GM10248 (cell line): ENCODE data around the gene UMODL1.

ENCODE experiments used
- CTCF ChIA-PET: fragments of 300-600 bp; sonication (Branson Sonifier 250); formaldehyde crosslinking; extraction: SDS; loops from one replicate; lab custom pipeline; 2021; ENCODE audit warnings: antibody characterized with exemption; lab: Yijun Ruan, JAX
- POLR2A ChIA-PET: fragments of 350-650 bp; sonication (Branson Sonifier 250); formaldehyde crosslinking; extraction: SDS; loops from one replicate; lab custom pipeline; 2020; ENCODE audit warnings: antibody characterized with exemption; lab: Yijun Ruan, JAX
- DNase-seq: peaks from one replicate; pipeline ENCODE4 v3.0.0; 2012; ENCODE audit errors: extremely low spot score
- TF ChIP-seq, protein P1 (sequence below): IDR thresholded peaks from 2 replicates; pipeline ENCODE4 v1.5.1; 2012; ENCODE audit warnings: mild to moderate bottlenecking, low read depth; ENCODE audit errors: extremely low read depth, missing control alignments, control extremely low read depth

UMODL1 gene

DNA sequence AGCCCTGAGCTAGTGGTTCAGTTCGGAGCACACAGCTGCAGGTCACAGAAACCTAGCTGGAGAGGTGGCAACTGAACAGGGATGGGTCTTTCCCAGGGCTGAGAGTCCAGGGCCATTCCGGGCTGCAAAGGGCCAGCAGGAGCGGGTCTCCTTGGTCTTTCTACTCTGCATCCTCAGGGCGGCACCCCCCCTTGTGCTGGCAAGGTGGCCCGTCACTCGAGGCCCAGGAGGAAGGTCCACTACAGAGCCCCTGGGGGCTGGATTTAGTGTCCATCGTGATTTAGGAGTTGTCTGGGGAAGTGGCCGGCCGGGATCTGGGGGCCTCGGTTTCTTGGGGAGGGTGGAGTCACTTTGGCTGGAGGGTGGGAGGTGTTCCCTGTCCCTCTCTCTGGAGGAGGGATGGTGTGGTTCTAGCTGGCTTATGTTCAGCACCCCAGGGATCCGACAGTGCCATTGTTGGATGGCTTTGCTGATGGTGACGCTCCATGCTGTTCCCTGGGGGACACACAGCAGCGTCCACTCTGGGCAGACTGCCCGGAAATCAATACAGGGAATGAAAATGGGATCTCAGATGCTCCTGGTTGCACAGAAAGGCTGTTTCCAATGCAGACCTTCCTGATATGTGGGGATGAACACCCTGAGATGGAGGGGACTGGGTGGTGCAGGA lies 64.4 kb downstream of the UMODL1 start:
- TF ChIP-seq, protein P1, sequence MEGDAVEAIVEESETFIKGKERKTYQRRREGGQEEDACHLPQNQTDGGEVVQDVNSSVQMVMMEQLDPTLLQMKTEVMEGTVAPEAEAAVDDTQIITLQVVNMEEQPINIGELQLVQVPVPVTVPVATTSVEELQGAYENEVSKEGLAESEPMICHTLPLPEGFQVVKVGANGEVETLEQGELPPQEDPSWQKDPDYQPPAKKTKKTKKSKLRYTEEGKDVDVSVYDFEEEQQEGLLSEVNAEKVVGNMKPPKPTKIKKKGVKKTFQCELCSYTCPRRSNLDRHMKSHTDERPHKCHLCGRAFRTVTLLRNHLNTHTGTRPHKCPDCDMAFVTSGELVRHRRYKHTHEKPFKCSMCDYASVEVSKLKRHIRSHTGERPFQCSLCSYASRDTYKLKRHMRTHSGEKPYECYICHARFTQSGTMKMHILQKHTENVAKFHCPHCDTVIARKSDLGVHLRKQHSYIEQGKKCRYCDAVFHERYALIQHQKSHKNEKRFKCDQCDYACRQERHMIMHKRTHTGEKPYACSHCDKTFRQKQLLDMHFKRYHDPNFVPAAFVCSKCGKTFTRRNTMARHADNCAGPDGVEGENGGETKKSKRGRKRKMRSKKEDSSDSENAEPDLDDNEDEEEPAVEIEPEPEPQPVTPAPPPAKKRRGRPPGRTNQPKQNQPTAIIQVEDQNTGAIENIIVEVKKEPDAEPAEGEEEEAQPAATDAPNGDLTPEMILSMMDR: no peak
- DNase-seq: no peak
- POLR2A ChIA-PET: no interaction called here
- CTCF ChIA-PET: interaction anchor here (1.4 to 3.0 kb wide), 2 partner anchors 10 to 123 kb away, joined by 5 to 10 read pairs; no protein-coding TSS in a partner anchor

DNA sequence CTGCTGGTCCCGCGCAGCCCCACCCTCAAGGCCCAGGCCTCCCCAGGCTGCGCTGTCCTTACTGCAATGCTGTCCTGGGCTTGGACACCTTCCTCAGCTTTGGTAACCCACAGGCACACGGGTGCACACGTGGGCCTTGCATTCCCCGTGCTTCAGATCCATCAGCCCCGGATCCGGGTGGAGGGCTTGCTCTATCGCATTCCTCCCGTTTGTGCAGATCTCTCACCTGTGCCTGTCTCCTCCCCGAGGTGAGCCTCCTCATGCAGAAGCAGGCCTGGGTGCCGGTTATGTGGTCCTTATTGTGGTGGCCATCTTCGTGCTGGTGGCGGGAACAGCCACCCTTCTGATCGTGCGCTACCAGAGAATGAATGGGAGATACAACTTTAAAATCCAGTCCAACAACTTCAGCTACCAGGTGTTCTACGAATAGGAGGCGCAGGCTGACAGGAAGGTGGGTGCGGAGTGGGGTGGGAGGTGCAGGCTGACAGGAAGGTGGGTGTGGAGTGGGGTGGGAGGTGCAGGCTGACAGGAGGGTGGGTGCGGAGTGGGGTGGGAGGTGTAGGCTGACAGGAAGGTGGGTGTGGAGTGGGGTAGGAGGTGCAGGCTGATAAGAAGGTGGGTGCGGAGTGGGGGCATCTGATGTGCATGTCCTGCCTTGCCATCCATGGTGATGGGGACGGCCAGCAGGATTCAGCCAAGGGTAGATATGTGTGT lies 66.2 kb downstream of the UMODL1 start:
- DNase-seq: no peak
- ChIA-PET CTCF (interaction anchor here (0.7 to 0.8 kb wide), 2 partner anchors 8 kb away, joined by 3 read pairs; no protein-coding TSS in a partner anchor), POLR2A (no interaction called here)

GRCh38 chr21:42140196-42140934 lies 69.2 kb downstream of the UMODL1 start:
- ChIA-PET CTCF (interaction anchor here (1.8 kb wide), 1 partner anchor 118 kb away, joined by 7 read pairs; no protein-coding TSS in a partner anchor), POLR2A (no interaction called here)
- DNase-seq: no peak
- TF ChIP-seq, protein P1: no peak

More for the DNA sequence above, 66.2 kb downstream of the UMODL1 start:
- TF ChIP-seq, protein P1: no peak

DNA sequence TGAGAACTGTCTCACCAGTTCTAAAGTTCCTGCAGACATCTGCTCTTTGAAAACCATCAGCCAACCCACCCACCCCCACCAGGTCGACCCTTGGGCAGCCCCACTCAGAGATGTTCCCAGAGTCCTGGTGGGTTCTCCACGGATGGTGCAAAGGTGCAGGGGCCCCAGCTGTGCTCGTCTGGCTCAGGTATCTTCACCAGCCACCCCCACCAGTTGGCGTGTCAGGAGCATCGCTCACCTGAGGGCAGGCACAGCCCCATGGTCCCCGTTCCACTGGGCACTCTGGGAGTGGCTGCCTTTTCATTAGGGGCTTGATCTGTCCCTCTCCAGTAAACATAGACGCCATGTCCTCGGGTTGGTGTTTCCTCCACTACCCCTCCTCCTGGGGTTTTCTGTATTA lies 70.5 kb downstream of the UMODL1 start:
- TF ChIP-seq, protein P1: no peak
- CTCF ChIA-PET: no interaction called here
- POLR2A ChIA-PET: no interaction called here
- DNase-seq: no peak

DNA sequence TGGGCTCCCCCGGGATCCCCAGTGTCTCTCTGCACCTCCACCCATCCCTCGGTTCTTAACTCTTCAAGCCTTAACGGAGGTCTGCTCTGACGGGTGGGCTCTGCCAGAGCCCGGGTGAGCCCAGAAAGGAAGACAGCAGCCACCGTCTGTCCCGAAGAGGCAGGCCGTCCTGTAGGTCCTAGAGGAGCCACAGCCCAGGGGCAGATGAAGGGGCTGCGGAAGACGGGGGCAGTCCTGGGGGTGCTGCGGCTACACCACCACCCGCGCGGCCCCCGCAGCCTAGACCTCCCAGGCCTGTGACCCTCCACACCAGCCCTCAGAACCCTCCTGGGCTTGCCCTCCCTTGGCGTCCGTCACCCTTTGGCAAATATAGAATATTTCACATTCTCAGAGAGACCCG lies 71.0 kb downstream of the UMODL1 start:
- ChIA-PET POLR2A (no interaction called here), CTCF (no interaction called here)
- no peak for DNase-seq
- TF ChIP-seq, protein P1: no peak

DNA sequence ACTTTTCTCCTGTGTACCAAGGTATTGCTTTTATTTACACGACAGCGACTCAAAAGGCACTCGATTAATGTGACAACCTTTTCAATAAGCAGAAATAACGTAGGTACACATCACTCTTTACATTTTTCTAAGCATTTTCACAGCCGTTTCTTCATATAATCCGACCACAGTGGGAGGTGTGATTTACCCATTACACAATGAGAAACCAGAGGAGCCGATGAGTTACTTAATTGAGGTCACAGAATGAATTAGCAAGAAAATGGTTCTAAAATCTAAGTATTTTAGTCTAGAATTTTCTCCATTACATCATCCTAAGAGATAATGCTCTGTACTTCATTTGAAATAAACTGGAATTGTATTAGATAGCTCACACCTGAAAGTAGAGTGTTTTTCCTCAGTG lies 71.5 kb downstream of the UMODL1 start:
- CTCF ChIA-PET: interaction anchor here (1.5 kb wide), 1 partner anchor 116 kb away, joined by 4 read pairs; no protein-coding TSS in a partner anchor
- no peak for DNase-seq
- TF ChIP-seq, protein P1: no peak
- POLR2A ChIA-PET: no interaction called here
